Measurements from ENCODE around the gene RBL2. TPM values are rescaled to one million over a fixed set of nuclear protein-coding genes. Genes with fewer than 3 reads are reported as not detected.

Gene RBL2
- total RNA-seq, 4 donors from 2014 or later = 27.7 to 115 (median 64.0) TPM

DNA sequence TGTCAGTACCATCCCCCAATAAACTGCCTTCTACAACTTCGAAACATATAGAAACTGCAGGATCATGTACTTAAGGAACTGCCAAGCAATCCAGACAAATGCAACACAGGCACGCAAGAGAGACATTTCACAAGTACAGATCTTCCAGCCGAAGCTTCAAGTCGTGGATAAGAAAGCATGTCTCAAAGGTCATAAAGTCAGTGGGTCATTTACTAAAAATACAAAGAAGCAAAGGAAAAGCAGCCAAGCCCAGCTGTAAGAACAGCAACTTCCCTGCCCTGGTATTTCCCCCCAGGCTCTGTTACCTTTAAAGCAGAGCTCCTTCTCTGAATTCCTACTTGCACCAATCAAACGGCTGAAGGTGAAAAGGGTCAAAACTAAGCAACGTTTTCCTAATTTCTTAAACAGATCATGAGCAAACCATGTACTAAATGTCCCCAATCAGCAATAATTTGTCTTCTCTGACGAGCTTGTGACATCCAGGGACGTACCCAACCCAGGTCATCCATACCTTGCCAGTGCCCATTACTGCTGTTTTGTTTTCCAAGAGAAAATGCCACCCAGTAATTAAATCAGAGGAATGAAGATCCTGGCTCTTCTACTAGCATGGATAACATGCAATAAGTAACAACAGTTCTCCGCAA, 67.1 kb downstream of the RBL2 start:
- in situ Hi-C loops (cut with MboI; ENCODE audit: low pct_ligation_motif_present in 1 of 4, low pct_unique_long_range_greater_than_20kb in 1 of 4, low sequenced_read_pairs in 3 of 4) = no loop called here
- peaks cover 19 to 48% (median 31%) of the 10 kb centered on the region in 4 donors for H3K4me1 ChIP-seq
- no peak for DNase-seq
- intact Hi-C loops (cut with DNase I; ENCODE audit: low total_unique reads) = no loop called here
- peaks cover 0 to 16% (median 8%) of the 10 kb centered on the region in 4 donors for H3K36me3 ChIP-seq
- TF ChIP-seq POLR2AphosphoS5 (IDR thresholded peaks at IDR 0.05) = no peak
- H3K9me3 ChIP-seq = no peaks in the 10 kb centered on the region
- H3K4me3 ChIP-seq = peak overlapping the region in 1 of 4 donors; percentile 81
- H3K27me3 ChIP-seq = no peaks in the 10 kb centered on the region
- WGBS, 2 donors (ENCODE audit: low coverage in 1 of 2) = 42 to 47% methylated on average over 8 to 9 of the region's 9 CpGs
- H3K27ac ChIP-seq = peak overlapping the region in 3 of 4 donors; percentile 26 to 93 (median 92)

DNA sequence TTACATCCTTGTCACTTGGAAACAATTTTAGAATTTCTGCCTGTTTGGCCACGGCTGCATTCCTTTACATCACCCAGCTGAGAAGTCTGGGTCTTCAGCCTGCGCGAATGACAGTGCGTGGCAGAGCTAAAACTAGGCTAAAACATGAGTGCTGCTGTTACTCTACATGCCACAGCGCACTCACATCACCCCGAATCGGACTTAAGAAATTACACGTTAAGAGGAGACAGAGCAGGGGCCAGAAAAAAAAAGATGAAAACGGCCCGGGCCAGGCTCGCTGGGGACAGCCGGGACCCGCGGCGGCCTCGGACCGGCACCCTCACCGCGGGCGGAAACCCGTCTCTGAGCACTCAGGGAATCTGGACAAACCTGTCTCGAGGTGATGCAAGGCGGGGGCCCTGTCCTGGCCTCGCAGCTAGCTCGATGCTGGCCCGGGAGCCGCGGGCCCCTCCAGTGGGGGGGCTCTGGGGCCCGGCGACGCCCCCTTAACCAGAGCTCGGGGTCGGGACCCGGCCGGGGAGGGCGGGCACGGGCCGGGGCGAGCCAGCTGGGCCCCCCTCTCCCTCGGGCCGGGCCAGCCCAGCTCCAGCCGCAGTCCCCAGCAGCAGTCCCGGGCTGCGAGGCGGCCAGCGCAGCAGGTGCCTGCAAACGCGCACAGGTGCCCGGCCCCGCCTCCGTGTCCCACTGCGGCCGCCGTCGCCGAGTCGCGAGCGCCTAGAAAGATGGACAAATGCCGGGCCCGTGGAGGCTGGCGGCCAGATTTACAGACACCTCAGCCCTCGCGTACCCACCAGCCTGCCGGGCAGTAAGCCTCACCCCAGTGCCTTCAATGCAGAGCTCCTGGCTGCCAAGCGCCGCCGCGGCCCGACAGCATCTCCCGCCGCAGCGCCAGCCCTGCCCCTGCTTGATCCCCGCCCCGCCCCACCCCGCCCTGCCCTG, 68.3 kb downstream of the RBL2 start, which contains the start of gene AKTIP:
Gene AKTIP, minus strand, starts transcription at position 879 of the 939 bp plus-strand sequence. CDS start 2,950 bp downstream, outside the sequence.
- 0 to 2% methylated on average over 7 to 26 of the region's 76 CpGs for WGBS, 2 donors (ENCODE audit: low coverage in 1 of 2)
- Histone ChIP-seq H3K4me1 (peaks cover 19 to 48% (median 31%) of the 10 kb centered on the region in 4 donors), H3K27me3 (no peaks in the 10 kb centered on the region), H3K27ac (peak within 1 kb of the TSS; percentile 93 to 99 (median 96)), H3K36me3 (peaks cover 0 to 5% (median 2%) of the 10 kb centered on the region in 4 donors), H3K9me3 (no peaks in the 10 kb centered on the region), H3K4me3 (peak within 1 kb of the TSS; percentile 72 to 93 (median 84))
- peak in 2 of 3 donors; percentile 3 to 37 for TF ChIP-seq POLR2AphosphoS5 (IDR thresholded peaks at IDR 0.05)
- TF ChIP-seq, protein P1, sequence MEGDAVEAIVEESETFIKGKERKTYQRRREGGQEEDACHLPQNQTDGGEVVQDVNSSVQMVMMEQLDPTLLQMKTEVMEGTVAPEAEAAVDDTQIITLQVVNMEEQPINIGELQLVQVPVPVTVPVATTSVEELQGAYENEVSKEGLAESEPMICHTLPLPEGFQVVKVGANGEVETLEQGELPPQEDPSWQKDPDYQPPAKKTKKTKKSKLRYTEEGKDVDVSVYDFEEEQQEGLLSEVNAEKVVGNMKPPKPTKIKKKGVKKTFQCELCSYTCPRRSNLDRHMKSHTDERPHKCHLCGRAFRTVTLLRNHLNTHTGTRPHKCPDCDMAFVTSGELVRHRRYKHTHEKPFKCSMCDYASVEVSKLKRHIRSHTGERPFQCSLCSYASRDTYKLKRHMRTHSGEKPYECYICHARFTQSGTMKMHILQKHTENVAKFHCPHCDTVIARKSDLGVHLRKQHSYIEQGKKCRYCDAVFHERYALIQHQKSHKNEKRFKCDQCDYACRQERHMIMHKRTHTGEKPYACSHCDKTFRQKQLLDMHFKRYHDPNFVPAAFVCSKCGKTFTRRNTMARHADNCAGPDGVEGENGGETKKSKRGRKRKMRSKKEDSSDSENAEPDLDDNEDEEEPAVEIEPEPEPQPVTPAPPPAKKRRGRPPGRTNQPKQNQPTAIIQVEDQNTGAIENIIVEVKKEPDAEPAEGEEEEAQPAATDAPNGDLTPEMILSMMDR (IDR thresholded peaks at IDR 0.05) = no peak
- no peak for TF ChIP-seq EP300 (IDR thresholded peaks at IDR 0.05; ENCODE audit: low read depth)
- TF ChIP-seq POLR2A (IDR thresholded peaks at IDR 0.05) = peak; percentile 10
- in situ Hi-C loops (cut with MboI; ENCODE audit: low pct_ligation_motif_present in 1 of 4, low pct_unique_long_range_greater_than_20kb in 1 of 4, low sequenced_read_pairs in 3 of 4) (no loop called here), intact Hi-C loops (cut with DNase I; ENCODE audit: low total_unique reads) (no loop called here)
- DNase-seq = peak; percentile 62

DNA sequence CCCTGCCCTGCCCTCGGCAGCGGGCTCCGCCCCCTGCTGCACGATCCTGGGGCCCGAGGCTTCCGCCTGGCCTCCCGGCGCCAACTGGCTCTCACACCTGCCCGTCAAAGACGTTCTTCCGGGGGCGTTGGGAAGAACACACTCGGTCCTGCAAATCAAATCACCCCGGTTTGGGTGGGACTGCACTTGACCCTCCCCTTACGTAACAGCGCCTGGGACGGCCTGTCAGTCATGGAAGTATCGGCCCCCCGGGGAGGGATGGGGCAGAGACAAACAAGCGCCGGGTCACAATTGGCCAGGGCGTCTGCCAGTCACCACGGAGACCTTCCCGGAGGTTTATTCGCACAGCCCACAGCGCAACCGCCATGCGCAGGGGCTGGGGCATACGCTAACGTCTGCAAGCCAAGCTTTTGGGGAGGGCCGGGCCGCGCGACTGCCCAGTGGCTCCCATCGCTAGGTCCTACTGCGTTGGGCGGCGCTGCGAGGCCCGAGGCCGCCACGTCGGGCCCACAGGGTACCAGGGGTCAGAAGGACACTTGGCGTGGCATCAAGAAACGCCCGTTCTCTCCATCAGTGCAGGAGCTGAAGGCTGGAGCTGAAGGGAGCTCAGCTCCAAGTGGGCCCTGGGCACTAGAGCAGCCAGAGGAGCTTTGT, 69.1 kb downstream of the RBL2 start:
- H3K4me1 ChIP-seq = peaks cover 19 to 48% (median 31%) of the 10 kb centered on the region in 4 donors
- DNase-seq = peak; percentile 100
- WGBS, 2 donors (ENCODE audit: low coverage in 1 of 2) = 0% methylated on average over 39 of the region's 46 CpGs; no CpG with 5 or more reads in 1 of the 2 donors
- H3K36me3 ChIP-seq = no peaks in the 10 kb centered on the region
- H3K27ac ChIP-seq = peak overlapping the region; percentile 93 to 99 (median 96)
- no peaks in the 10 kb centered on the region for H3K27me3 ChIP-seq
- TF ChIP-seq, protein P1 (IDR thresholded peaks at IDR 0.05) = no peak
- TF ChIP-seq POLR2AphosphoS5 (IDR thresholded peaks at IDR 0.05) (peak; percentile 92 to 97 (median 94)), EP300 (IDR thresholded peaks at IDR 0.05; ENCODE audit: low read depth) (peak; percentile 12), POLR2A (IDR thresholded peaks at IDR 0.05) (peak; percentile 81)
- no peaks in the 10 kb centered on the region for H3K9me3 ChIP-seq
- in situ Hi-C loops (cut with MboI; ENCODE audit: low pct_ligation_motif_present in 1 of 4, low pct_unique_long_range_greater_than_20kb in 1 of 4, low sequenced_read_pairs in 3 of 4) (no loop called here), intact Hi-C loops (cut with DNase I; ENCODE audit: low total_unique reads) (no loop called here)
- H3K4me3 ChIP-seq = peak overlapping the region; percentile 64 to 93 (median 84)

DNA sequence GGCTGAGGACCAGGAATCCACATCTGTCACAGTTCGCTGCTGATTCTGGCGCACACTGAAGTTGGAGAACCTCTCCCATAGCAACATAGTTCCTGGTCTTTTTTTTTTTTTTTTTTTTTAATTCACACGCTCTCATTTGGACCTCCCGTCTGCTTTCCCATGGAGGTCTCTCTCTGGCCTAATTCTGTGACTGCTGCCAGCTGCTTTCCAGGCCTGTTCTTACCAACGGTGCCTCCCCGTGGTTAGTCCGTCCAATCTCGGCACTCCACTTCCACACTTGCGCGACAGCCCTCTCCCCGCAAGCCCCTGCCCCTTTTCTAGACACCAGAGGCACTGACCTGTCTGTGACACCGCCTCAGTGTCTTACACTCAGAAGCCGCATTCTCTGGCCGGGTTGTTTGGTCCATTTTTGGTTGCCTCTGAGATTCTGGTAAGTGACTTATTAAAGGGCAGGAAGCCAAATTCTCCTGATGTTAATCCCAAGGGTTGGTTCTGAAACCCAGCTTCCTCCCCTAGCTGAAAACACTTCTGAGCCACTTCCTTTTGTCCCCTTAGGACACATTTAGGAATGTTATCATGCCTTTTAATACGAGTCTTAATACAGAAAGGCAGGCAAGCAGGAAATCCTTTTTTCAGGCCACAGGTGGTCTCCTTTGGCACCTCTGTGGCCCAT, 69.9 kb downstream of the RBL2 start:
- H3K27ac ChIP-seq = peak overlapping the region; percentile 88 to 99 (median 96)
- TF ChIP-seq POLR2A (IDR thresholded peaks at IDR 0.05) (no peak), EP300 (IDR thresholded peaks at IDR 0.05; ENCODE audit: low read depth) (no peak), POLR2AphosphoS5 (IDR thresholded peaks at IDR 0.05) (peak in 1 of 3 donors; percentile 30)
- TF ChIP-seq, protein P1 (IDR thresholded peaks at IDR 0.05) = no peak
- H3K4me1 ChIP-seq = peaks cover 19 to 40% (median 28%) of the 10 kb centered on the region in 4 donors
- peak overlapping the region; percentile 42 to 64 (median 54) for H3K4me3 ChIP-seq
- no peaks in the 10 kb centered on the region for H3K9me3 ChIP-seq
- no peaks in the 10 kb centered on the region for H3K36me3 ChIP-seq
- in situ Hi-C loops (cut with MboI; ENCODE audit: low pct_ligation_motif_present in 1 of 4, low pct_unique_long_range_greater_than_20kb in 1 of 4, low sequenced_read_pairs in 3 of 4) (no loop called here), intact Hi-C loops (cut with DNase I; ENCODE audit: low total_unique reads) (no loop called here)
- peak; percentile 43 for DNase-seq
- H3K27me3 ChIP-seq = no peaks in the 10 kb centered on the region
- WGBS, 2 donors (ENCODE audit: low coverage in 1 of 2) = 0 to 3% methylated on average over 2 to 15 of the region's 15 CpGs
